Activated T-helper 2 cell treated with anti-CD3 and anti-CD28 coated beads, Interferon-gamma antibody, Interleukin-2, Interleukin-4, amounts not matched to agents 10 μg/mL and 5 μg/mL and 100 μg/mL, durations not matched to agents 14 hours and 24 hours and 36 hours (primary cell): ENCODE measurements around the gene ATP6V1F. TPM values are rescaled to one million over a fixed set of nuclear protein-coding genes. Genes with fewer than 3 reads are reported as not detected.

ENCODE experiments used
- DNase-seq: peaks from one replicate; pipeline ENCODE4 v3.0.0; 2021; ENCODE audit warnings: low spot score
- H3K27ac Mint-ChIP-seq: one replicate; pipeline ENCODE4 v1.8.0; 2021; ENCODE audit warnings: mixed read lengths
- H3K27me3 Mint-ChIP-seq: one replicate; pipeline ENCODE4 v1.8.0; 2021; ENCODE audit warnings: low read depth, mixed read lengths
- H3K36me3 Mint-ChIP-seq: one replicate; pipeline ENCODE4 v1.8.0; 2021; ENCODE audit warnings: low read depth, mixed read lengths
- H3K4me1 Mint-ChIP-seq: one replicate; pipeline ENCODE4 v1.8.0; 2021; ENCODE audit warnings: low read depth, mixed read lengths
- H3K4me3 Mint-ChIP-seq: one replicate; pipeline ENCODE4 v1.8.0; 2021; ENCODE audit warnings: low read depth, mild to moderate bottlenecking, moderate library complexity, mixed read lengths
- H3K9me3 Mint-ChIP-seq: one replicate; pipeline ENCODE4 v1.8.0; 2021; ENCODE audit warnings: mixed read lengths
- intact Hi-C: fragments of 100-400 bp; cut with micrococcal nuclease; formaldehyde crosslinking; loops from one replicate; pipeline ENCODE4 v1.15.1; 2023
- total RNA-seq: library from RNA; stranded (reverse); gene quantifications from 2 replicates; pipeline ENCODE4 v1.2.3, GENCODE V29; 2022

The ATP6V1F gene
- total RNA-seq, 1 donor from 2014 or later: 123 TPM

GRCh38 chr7:128831178-128831993 is 31.3 kb upstream of the ATP6V1F start:
- no peak for DNase-seq
- H3K4me3 Mint-ChIP-seq: peak overlapping the region; percentile 17
- H3K27me3 Mint-ChIP-seq: peaks cover 46% of the 10 kb centered on the region

GRCh38 chr7:128831994-128832879 is 30.4 kb upstream of the ATP6V1F start:
- no peak for DNase-seq
- Mint-ChIP-seq H3K9me3 (no peaks in the 10 kb centered on the region), H3K4me3 (no peak overlapping the region), H3K27ac (no peak overlapping the region), H3K36me3 (no peaks in the 10 kb centered on the region), H3K27me3 (peaks cover 46% of the 10 kb centered on the region), H3K4me1 (peaks cover 6% of the 10 kb centered on the region)
- intact Hi-C loops: no loop called here

More at GRCh38 chr7:128831178-128831993, 31.3 kb upstream of the ATP6V1F start:
- Mint-ChIP-seq H3K4me1 (peaks cover 6% of the 10 kb centered on the region), H3K36me3 (no peaks in the 10 kb centered on the region), H3K27ac (no peak overlapping the region), H3K9me3 (no peaks in the 10 kb centered on the region)
- intact Hi-C loops: no loop called here

GRCh38 chr7:128832880-128833147 is 29.8 kb upstream of the ATP6V1F start:
- no peak for DNase-seq
- Mint-ChIP-seq H3K36me3 (no peaks in the 10 kb centered on the region), H3K27ac (no peak overlapping the region), H3K27me3 (peaks cover 44% of the 10 kb centered on the region), H3K9me3 (no peaks in the 10 kb centered on the region), H3K4me3 (no peak overlapping the region), H3K4me1 (peaks cover 6% of the 10 kb centered on the region)
- intact Hi-C loops: no loop called here

- intact Hi-C loops: no loop called here
- Mint-ChIP-seq H3K36me3 (no peaks in the 10 kb centered on the region), H3K4me1 (peaks cover 6% of the 10 kb centered on the region), H3K27me3 (peaks cover 39% of the 10 kb centered on the region), H3K9me3 (no peaks in the 10 kb centered on the region), H3K4me3 (no peak overlapping the region), H3K27ac (no peak overlapping the region)
- DNase-seq: no peak
These were observed 29.3 kb upstream of the ATP6V1F start for GRCh38 chr7:128833148-128833945.

GRCh38 chr7:128833946-128834325 is 28.7 kb upstream of the ATP6V1F start:
- peaks cover 6% of the 10 kb centered on the region for H3K4me1 Mint-ChIP-seq
- H3K27me3 Mint-ChIP-seq: peaks cover 38% of the 10 kb centered on the region
- no peaks in the 10 kb centered on the region for H3K9me3 Mint-ChIP-seq
- intact Hi-C loops: no loop called here
- H3K4me3 Mint-ChIP-seq: no peak overlapping the region
- DNase-seq: no peak
- no peaks in the 10 kb centered on the region for H3K36me3 Mint-ChIP-seq
- H3K27ac Mint-ChIP-seq: no peak overlapping the region

GRCh38 chr7:128835231-128835751 is 27.4 kb upstream of the ATP6V1F start:
- no peak overlapping the region for H3K27ac Mint-ChIP-seq
- H3K36me3 Mint-ChIP-seq: no peaks in the 10 kb centered on the region
- intact Hi-C loops: no loop called here
- H3K27me3 Mint-ChIP-seq: peaks cover 29% of the 10 kb centered on the region
- no peak for DNase-seq
- no peaks in the 10 kb centered on the region for H3K9me3 Mint-ChIP-seq
- no peak overlapping the region for H3K4me3 Mint-ChIP-seq
- H3K4me1 Mint-ChIP-seq: peaks cover 4% of the 10 kb centered on the region

- H3K4me3 Mint-ChIP-seq: no peak overlapping the region
- H3K27me3 Mint-ChIP-seq: peaks cover 23% of the 10 kb centered on the region
- no peak overlapping the region for H3K27ac Mint-ChIP-seq
- H3K4me1 Mint-ChIP-seq: peaks cover 2% of the 10 kb centered on the region
- H3K36me3 Mint-ChIP-seq: no peaks in the 10 kb centered on the region
- no peaks in the 10 kb centered on the region for H3K9me3 Mint-ChIP-seq
- intact Hi-C loops: no loop called here
- no peak for DNase-seq
These were observed 26.6 kb upstream of the ATP6V1F start for GRCh38 chr7:128835790-128836641.

- no peaks in the 10 kb centered on the region for H3K9me3 Mint-ChIP-seq
- no peak overlapping the region for H3K27ac Mint-ChIP-seq
- no peaks in the 10 kb centered on the region for H3K36me3 Mint-ChIP-seq
- no peak overlapping the region for H3K4me3 Mint-ChIP-seq
- no peak for DNase-seq
- H3K27me3 Mint-ChIP-seq: peaks cover 15% of the 10 kb centered on the region
- no peaks in the 10 kb centered on the region for H3K4me1 Mint-ChIP-seq
- intact Hi-C loops: no loop called here
These were observed 25.8 kb upstream of the ATP6V1F start for GRCh38 chr7:128836729-128837348.

- Mint-ChIP-seq H3K4me1 (peaks cover 2% of the 10 kb centered on the region), H3K9me3 (no peaks in the 10 kb centered on the region), H3K36me3 (no peaks in the 10 kb centered on the region), H3K27ac (no peak overlapping the region), H3K4me3 (no peak overlapping the region), H3K27me3 (peaks cover 10% of the 10 kb centered on the region)
- no peak for DNase-seq
- intact Hi-C loops: no loop called here
These were observed 25.1 kb upstream of the ATP6V1F start for GRCh38 chr7:128837521-128837921.

- Mint-ChIP-seq H3K9me3 (no peaks in the 10 kb centered on the region), H3K4me1 (peaks cover 2% of the 10 kb centered on the region), H3K4me3 (no peak overlapping the region), H3K27ac (no peak overlapping the region), H3K27me3 (peaks cover 5% of the 10 kb centered on the region), H3K36me3 (no peaks in the 10 kb centered on the region)
- DNase-seq: no peak
- intact Hi-C loops: no loop called here
These were observed 24.4 kb upstream of the ATP6V1F start for GRCh38 chr7:128838109-128838779.

GRCh38 chr7:128838981-128839731 is 23.5 kb upstream of the ATP6V1F start:
- no peak for DNase-seq
- H3K4me1 Mint-ChIP-seq: peaks cover 2% of the 10 kb centered on the region
- intact Hi-C loops: no loop called here

More at GRCh38 chr7:128838981-128839731, 23.5 kb upstream of the ATP6V1F start:
- H3K9me3 Mint-ChIP-seq: no peaks in the 10 kb centered on the region
- H3K27me3 Mint-ChIP-seq: peaks cover 3% of the 10 kb centered on the region
- no peak overlapping the region for H3K27ac Mint-ChIP-seq
- H3K36me3 Mint-ChIP-seq: no peaks in the 10 kb centered on the region
- H3K4me3 Mint-ChIP-seq: no peak overlapping the region
